Measurements from ENCODE around the gene OTUB2.

GRCh38 chr14:93997082-93997481 lies 29.1 kb upstream of the OTUB2 start, which contains the start of gene CCDC197:
- no peak for TF ChIP-seq CTCF (conservative IDR thresholded peaks at IDR 0.05; ENCODE audit: low read length)
- TF ChIP-seq EZH2phosphoT487 (IDR thresholded peaks at IDR 0.05; ENCODE audit: borderline replicate concordance, low read depth, low read length): no peak
